Right renal cortex interstitium (tissue), 3 donors: Measurements from ENCODE around the gene XPC. TPM values are rescaled to one million over a fixed set of nuclear protein-coding genes. Genes with fewer than 3 reads are reported as not detected.

ENCODE experiments used
- DNase-seq, 3 donors: peaks; one replicate each; pipeline ENCODE4 v3.0.0-alpha.2; 2013; ENCODE audit warnings: low read depth in 3 of 3, low spot score in 2 of 3
- polyA plus RNA-seq, 3 donors: library from polyadenylated mRNA; unstranded; fragments of 120-200 nt; gene quantifications; one replicate each; pipeline ENCODE4 v1.2.1, GENCODE V29; 2013; ENCODE audit not compliant: insufficient read length in 3 of 3

XPC gene
- polyA plus RNA-seq, 3 donors: 46.7 to 49.6 (median 47.3) TPM

GRCh38 chr3:14174483-14174882, 3.9 kb downstream of the XPC start:
- no peak for DNase-seq

DNA sequence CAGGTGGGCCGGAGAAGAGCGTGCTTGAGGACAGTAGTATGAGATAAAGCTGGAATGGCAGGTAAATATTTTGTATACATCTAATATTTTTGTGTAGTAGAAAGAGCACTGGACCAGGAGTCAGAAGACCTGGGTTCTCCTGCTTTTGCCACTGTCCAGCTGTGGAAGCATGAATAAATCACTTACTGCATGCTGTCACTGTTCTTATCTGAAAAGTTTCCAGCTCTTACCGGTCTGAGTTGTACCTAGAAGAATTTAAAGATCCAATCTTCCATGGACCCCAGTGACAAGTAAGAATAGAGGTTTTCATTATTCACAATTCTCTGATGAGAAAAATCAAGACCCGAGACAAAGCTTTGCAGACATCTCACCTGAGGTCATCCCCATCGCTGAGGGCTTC, 5.9 kb downstream of the XPC start:
- no peak for DNase-seq

DNA sequence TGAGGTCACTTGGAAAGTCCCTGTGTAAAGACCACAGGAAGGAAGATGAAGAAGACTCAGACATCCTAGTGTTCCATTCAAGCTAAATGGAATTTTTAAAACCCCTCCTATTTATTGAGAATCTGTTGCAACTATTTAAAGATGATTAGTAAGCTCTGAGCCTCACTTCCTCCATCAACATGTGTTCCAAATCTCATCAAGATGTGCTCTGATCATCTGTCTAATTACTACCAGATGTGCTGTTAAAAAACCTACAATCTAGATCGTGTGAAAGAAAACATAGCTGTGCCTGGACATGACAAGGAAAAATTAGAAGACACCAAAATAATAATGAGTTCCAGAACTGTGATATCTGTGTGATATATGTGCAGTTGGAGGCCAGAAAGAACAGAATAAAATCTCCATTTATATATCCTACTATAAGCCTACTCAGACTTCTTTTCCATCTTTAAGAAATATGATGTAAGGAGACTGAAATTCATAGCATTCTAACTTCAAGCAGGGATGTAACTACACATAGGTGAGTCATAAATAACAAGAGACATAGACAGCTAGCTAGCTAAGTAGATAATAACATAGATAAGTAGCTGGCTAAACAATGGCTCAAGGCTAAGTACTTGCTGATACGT, 7.8 kb downstream of the XPC start:
- no peak for DNase-seq

- DNase-seq: no peak
These were observed 8.5 kb downstream of the XPC start for GRCh38 chr3:14169871-14170270.

GRCh38 chr3:14169435-14169834, 9.0 kb downstream of the XPC start:
- no peak for DNase-seq

DNA sequence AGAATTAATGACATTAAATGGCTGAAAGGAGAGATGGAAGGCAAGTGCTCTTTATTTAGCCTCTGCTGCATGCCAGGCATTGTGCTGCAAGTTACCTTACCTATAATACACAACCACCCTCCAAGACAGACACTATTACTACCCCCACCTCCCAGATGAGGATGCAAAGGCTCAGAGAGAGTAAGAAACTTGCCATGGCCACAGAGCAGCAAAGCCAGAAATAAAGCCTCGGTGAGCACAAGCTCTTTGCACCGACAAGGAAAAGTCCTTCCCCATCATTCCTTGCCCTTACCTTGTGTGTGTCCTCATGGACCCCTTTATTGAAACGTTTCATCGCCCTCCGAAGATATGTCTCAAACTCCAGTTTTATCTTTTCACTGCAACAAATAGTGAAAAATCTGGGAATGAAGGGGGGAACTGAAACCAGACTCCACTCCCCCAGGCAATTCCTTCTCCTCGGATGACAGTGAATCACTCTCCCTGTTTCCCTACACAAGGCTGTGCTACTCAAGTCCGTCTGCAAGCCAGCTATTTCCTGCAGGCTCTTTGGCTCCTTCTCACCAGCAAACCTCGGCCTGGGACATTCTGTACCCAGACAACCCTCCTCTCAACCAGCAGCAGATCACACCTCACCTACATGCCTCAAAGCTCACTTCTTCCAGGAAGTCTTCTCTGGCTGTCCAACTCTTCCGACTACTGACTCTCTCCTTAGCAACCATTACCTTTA, 11.4 kb downstream of the XPC start:
- DNase-seq: no peak

DNA sequence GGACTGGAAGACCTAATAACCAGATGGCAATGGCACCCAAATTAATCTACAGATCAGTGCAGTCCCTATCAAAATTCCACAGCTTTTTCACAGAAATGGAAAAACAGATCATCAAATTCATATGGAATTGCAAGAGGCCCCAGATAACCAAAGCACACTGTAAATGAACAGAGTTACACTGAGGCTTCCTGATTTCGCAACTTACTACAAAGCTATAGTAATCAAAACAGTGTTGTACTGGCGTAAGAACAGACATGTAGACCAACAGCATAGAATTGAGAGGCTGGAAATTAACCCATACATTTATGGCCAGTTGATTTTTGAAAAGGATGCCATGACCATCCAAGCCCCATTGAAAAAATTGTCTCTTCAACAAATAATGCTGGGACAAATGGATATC, 16.2 kb downstream of the XPC start:
- no peak for DNase-seq

- DNase-seq: no peak
These were observed 17.1 kb downstream of the XPC start for GRCh38 chr3:14161282-14161681.

- DNase-seq: no peak
These were observed 19.0 kb downstream of the XPC start for GRCh38 chr3:14159426-14159825.

DNA sequence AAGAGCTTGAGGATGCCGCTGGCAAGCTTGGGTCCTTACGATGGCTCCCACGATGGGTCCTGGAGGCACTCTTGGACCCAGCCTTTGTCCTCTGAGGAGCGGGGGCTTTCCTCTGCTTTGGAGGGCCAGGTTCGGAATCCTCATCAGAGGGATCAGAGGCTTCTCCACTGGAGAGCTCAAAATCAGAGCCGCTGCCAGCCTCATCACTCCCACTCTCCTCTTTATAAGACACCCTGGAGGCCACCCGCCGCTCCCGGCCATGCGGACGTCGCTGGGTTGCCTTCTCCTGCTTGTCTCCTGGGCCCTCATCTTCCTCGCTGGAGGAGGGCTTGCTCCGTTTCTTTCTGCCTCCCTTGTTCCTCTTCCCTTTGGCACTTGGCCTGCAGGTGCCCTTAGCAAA, 20.0 kb downstream of the XPC start:
- DNase-seq: no peak

DNA sequence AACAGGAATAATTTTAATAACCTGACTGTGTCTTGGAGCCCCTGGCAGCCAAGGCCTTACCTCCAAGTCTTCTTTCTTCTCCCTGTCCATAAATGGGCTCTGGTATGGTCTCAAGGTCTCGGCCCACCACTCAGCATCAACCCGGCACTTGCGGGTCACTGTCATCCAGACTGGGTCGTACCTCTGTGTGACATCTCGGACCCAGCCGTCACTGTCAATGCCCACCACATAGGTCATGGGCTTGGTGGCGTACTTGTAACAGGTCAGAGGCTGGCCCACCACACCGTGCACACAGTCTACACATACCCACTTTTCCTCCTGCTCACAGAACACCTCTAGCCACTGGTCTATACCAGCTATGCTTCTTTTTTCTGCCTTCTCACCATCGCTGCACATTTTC, 20.4 kb downstream of the XPC start:
- no peak for DNase-seq

GRCh38 chr3:14156843-14157561, 21.4 kb downstream of the XPC start:
- no peak for DNase-seq

- DNase-seq: no peak
These were observed 22.2 kb downstream of the XPC start for GRCh38 chr3:14156201-14156600.

GRCh38 chr3:14154895-14155440, 23.4 kb downstream of the XPC start:
- DNase-seq: no peak

DNA sequence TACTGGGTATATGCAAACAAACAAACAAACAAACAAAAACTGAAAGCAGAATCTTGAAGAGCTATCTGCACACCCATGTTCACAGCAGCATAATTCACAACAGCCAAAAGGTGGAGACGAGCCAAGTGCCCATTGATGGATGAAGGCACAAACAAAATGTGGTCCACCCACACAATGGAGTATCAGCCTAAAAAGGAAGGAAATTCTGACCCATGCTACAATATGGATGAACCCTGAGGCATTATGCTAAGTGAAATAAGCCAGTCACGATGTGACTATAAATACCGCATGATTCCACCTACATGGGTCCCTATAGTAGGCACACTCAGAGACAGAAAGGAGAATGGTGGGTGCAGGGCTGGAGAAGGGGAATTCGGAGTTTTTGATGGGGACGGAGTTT, 24.1 kb downstream of the XPC start:
- DNase-seq: no peak

GRCh38 chr3:14153663-14154062, 24.7 kb downstream of the XPC start:
- no peak for DNase-seq

- DNase-seq: no peak
These were observed 25.4 kb downstream of the XPC start for GRCh38 chr3:14152963-14153355.

GRCh38 chr3:14152233-14152962, 26.0 kb downstream of the XPC start:
- no peak for DNase-seq

DNA sequence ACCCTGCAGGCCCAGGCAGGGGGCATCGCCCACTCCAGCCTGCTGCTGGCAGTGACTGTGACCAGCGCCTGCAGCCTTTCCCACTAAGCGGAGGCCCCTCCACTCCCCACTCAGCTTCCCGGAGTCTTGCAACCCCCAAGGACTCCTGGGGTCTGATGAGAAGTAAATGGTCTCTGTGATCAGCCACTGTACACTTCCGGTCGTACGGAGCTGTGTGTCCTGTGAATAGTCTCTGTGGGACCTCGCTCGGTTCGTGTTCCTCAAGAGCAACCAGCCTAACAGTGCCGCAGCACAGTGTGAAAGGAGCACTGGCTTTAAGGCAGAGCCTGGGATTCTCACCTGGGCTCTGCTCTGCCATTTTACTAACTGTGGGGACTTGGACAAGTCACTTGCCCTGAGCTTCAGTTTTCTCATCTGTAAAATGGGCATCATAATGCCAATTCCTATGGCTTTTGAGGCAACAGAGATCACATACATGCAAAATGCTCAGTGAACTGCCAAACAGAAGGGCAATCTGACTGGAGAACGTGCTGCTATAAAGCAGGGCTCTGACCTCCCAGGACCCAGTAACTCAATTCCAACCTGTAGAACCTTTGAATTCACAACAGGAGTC, 26.8 kb downstream of the XPC start:
- no peak for DNase-seq

- DNase-seq: no peak
These were observed 27.7 kb downstream of the XPC start for GRCh38 chr3:14150491-14151230.
